Measurements from ENCODE around the gene LIPN.

- TF ChIP-seq, protein P1, sequence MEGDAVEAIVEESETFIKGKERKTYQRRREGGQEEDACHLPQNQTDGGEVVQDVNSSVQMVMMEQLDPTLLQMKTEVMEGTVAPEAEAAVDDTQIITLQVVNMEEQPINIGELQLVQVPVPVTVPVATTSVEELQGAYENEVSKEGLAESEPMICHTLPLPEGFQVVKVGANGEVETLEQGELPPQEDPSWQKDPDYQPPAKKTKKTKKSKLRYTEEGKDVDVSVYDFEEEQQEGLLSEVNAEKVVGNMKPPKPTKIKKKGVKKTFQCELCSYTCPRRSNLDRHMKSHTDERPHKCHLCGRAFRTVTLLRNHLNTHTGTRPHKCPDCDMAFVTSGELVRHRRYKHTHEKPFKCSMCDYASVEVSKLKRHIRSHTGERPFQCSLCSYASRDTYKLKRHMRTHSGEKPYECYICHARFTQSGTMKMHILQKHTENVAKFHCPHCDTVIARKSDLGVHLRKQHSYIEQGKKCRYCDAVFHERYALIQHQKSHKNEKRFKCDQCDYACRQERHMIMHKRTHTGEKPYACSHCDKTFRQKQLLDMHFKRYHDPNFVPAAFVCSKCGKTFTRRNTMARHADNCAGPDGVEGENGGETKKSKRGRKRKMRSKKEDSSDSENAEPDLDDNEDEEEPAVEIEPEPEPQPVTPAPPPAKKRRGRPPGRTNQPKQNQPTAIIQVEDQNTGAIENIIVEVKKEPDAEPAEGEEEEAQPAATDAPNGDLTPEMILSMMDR (conservative IDR thresholded peaks at IDR 0.05; ENCODE audit: low read depth, low read length): no peak
- no peak for TF ChIP-seq EZH2 (IDR thresholded peaks at IDR 0.05; ENCODE audit: borderline replicate concordance, low read depth, low read length, poor library complexity, severe bottlenecking)
Observed at GRCh38 chr10:88735661-88736060, 24.2 kb upstream of the LIPN start.
